Skeletal muscle satellite cell (primary cell): ENCODE results near the gene CNPY4.

Experiments used
- H3K27me3 ChIP-seq: 2 replicates; pipeline ENCODE4 v1.7.0; 2013; ENCODE audit warnings: low read length; ENCODE audit not compliant: control insufficient read depth, insufficient read depth
- H3K36me3 ChIP-seq: 2 replicates; pipeline ENCODE4 v1.7.0; 2013; ENCODE audit warnings: mild to moderate bottlenecking, control low read depth, low read length; ENCODE audit not compliant: insufficient read depth
- H3K4me1 ChIP-seq: 2 replicates; pipeline ENCODE4 v1.7.0; 2013; ENCODE audit warnings: low read length; ENCODE audit not compliant: control insufficient read depth, insufficient read depth
- H3K4me2 ChIP-seq: 2 replicates; pipeline ENCODE4 v1.7.0; 2013; ENCODE audit warnings: mild to moderate bottlenecking, low read length
- H3K4me3 ChIP-seq: 2 replicates; pipeline ENCODE4 v1.7.0; 2013; ENCODE audit warnings: low read length
- H3K9ac ChIP-seq: 2 replicates; pipeline ENCODE4 v1.7.0; 2013; ENCODE audit warnings: mild to moderate bottlenecking, low read depth, low read length, moderate library complexity
- H3K9me3 ChIP-seq: replicated peaks from 2 replicates; pipeline ENCODE4 v1.7.0; 2013; ENCODE audit warnings: mild to moderate bottlenecking, control low read depth, low read length

CNPY4 gene

DNA sequence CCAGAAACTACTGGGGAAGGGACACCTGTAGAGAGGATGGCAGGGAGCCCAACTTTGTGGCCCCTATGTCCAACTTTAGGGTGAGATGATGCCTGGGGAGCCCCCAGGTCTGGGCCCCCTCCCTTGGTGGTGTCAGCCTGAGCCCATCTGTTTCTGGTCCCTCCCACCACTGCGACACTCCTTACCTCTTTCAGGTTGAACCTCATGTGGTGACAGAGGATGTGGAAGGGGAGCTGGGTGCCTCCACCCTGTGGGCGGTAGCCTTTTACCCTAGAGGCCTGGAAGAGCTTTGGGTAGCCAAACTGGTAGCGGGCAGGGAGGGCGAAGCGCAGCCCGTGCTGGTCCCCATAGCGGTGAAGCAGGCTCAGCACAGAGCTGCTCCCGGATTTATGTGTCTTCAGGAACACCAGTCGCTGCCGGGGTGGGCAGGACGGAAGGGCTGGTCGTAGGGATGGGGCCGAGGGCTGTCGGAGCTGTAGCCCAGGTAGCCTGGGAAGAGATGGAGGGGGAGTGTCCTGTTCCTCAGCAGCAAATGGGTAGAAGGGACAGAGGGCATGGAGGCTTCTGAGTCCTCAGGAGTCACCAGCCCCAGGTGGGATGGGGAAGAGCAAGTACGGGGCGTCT, 47.0 kb downstream of the CNPY4 start:
- Histone ChIP-seq H3K4me3 (no peak overlapping the region), H3K4me2 (no peak overlapping the region), H3K27me3 (no peaks in the 10 kb centered on the region), H3K9ac (no peak overlapping the region), H3K36me3 (no peaks in the 10 kb centered on the region), H3K4me1 (peaks cover 18% of the 10 kb centered on the region), H3K9me3 (no peaks in the 10 kb centered on the region)

DNA sequence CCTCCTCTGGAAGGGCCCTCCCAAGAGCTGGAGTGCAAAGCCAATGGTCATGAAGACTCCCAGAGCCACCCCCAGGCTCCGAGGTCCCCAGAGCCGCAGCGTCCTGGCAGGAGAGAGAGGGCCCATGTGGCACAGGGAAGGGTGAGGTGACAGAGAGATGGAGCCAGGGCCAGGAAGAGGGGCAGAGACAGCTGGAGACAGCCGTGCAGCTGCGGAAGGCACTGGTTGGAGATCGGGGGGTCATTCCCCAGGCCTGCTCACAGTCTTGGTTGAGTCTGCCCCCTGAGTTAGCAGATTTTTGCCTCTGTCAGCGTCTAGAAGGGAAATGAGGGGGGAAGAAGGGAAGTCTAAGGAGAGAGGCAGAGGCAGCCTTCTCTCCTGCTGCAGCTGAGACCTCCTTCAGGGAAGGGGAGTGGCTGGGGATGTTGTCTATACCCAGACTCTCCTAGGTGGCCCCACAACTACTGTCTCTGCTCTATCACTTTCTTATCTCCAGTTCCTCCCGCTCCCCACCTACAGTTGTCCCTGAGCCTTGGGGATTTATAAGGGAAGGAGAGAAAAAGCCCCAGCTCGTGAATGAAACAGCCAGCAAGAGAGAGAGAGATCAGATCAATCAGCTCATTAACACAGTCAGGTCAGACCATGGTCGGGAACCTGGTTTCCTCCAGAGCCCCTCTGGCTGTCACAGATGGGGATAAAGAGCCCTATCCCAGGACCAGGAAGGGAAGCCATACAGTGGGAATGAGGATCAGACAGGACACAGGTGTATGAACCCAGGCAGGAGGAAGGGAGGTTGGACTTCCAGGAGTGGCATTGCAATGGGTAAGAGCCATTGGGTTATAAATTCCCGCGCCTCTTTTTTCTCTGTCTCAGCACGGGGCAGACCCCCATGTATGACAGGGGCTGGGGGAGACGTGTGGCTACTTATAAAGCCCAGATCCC, 47.8 kb downstream of the CNPY4 start:
- peak overlapping the region; percentile 78 for H3K4me2 ChIP-seq
- H3K36me3 ChIP-seq: no peaks in the 10 kb centered on the region
- peak overlapping the region; percentile 70 for H3K9ac ChIP-seq
- H3K27me3 ChIP-seq: no peaks in the 10 kb centered on the region
- peak overlapping the region; percentile 65 for H3K4me3 ChIP-seq
- peaks cover 18% of the 10 kb centered on the region for H3K4me1 ChIP-seq
- H3K9me3 ChIP-seq: no peaks in the 10 kb centered on the region

DNA sequence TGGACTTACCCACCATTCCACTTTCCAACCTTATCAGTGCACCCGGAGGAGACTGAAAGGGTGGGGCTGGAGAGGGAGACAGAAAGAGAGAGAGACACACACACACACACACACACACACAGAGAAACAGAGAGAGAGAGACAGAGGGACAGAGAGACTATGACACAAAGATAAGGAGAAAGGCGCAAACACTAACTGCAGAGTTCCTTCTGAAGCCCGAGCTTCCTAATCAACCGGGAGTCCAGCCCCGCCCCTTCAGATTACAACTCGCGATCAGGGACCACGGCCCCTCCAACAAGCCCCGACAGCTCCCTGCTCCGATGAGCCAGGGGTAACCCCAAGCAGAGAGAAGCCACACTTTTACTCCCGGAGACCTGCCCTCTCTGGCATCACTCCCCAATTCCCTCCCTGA, 48.5 kb downstream of the CNPY4 start:
- H3K4me1 ChIP-seq: peaks cover 18% of the 10 kb centered on the region
- no peaks in the 10 kb centered on the region for H3K27me3 ChIP-seq
- H3K4me2 ChIP-seq: peak overlapping the region; percentile 78
- no peaks in the 10 kb centered on the region for H3K9me3 ChIP-seq
- H3K36me3 ChIP-seq: no peaks in the 10 kb centered on the region
- H3K9ac ChIP-seq: peak overlapping the region; percentile 70
- H3K4me3 ChIP-seq: peak overlapping the region; percentile 65

DNA sequence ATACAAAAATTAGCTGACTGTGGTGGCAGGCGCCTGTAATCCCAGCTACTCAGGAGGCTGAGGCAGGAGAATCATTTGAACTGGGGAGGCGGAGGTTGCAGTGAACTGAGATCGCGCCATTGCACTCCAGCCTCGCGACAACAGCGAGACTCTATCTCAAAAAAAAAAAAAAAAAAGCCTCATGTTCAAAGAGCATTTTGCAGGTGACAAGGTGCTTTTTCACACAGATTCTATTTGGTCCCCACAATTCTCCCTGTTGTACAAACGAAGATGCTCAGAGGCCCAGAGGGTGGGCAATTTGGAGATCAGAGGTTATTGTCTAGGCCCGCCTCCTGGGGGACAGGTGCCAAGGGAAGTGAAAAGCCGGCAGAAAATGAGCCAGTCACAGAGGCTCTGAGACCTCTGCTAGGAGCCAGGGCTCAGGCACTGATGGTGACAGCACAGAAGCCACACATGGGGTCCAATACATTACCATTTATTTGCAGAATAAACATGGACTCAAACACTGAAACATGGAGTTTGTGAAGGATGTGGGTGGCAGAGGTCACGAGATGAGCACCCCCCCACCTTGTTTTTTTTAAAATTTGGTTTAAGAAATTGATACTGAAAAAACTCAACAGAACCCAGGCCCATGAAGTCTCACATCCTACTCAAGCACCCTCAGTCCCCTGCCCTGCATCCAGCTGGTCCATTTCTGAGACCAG, 49.9 kb downstream of the CNPY4 start:
- no peaks in the 10 kb centered on the region for H3K9me3 ChIP-seq
- no peak overlapping the region for H3K4me3 ChIP-seq
- H3K27me3 ChIP-seq: no peaks in the 10 kb centered on the region
- H3K4me1 ChIP-seq: peaks cover 18% of the 10 kb centered on the region
- peaks cover 3% of the 10 kb centered on the region for H3K36me3 ChIP-seq
- H3K9ac ChIP-seq: no peak overlapping the region
- no peak overlapping the region for H3K4me2 ChIP-seq

DNA sequence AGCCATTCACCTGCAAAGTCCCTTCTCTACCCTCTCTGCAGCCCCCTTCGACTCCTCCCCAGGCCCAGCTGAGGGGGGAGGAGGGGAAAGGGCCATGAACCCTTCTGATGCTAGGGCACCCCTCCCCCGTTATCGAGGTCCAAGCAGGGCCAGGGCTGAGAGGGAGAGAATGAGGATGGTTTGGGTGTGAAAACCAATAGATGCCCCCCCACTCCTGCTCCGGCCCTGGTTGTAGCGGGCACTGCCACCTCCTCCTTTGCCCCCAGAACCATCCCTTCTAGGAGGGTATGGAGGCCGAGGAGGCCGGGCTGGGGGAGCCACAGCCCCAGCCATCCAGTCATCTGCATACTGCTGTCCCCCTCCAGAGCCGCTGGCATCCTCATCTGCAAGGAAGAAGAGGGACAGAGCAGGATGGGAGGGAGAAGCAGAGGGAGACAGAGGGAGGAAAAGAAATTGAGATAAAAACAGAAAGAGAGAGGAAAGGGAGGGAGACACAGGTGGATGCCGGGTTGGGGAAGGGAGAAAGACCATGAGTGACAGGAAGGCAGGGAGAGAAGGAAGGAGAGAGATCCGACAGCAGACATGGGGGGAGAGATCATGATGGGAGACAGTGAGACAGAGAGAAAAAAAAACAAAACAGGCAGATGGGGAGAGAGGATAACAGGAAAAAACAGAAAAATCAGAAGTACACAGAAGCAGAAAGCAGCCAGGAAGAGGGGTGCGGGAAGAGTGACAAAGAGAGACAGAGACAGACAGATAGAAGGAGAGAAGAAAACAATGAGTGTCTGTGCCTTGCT, 50.9 kb downstream of the CNPY4 start:
- H3K27me3 ChIP-seq: no peaks in the 10 kb centered on the region

DNA sequence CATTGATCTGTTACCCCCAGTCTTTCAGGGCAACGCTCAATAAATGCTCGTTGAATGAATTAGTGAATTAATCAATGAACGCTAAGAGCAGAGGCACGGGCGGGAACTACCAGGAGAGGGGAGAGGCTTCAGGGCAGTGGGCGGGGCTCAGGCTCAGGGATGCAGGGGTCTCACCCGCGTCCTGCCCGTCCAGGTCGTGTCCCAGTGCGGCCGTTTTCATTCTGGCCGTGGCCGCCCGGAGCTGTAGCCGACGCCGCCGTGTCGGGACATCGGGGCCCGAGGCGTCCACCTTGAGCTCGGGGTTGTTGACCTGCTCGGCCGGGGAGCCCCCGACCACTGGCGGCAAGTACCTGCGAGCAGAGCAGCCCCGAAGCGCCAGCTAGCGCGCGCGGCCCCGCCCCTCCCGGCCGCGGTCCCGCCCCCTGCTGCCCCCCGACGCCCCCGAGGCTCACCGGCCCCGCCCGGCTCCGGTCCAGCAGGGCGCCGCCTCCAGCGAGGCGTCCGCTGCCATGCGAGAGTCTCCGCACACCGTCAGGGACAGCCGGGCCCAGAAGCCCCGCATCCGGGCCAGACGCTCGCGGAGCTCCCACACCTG, 51.8 kb downstream of the CNPY4 start:
- Histone ChIP-seq H3K9ac (no peak overlapping the region), H3K27me3 (no peaks in the 10 kb centered on the region), H3K4me1 (peaks cover 18% of the 10 kb centered on the region), H3K36me3 (peaks cover 3% of the 10 kb centered on the region), H3K4me3 (no peak overlapping the region), H3K4me2 (no peak overlapping the region), H3K9me3 (no peaks in the 10 kb centered on the region)

More for the DNA sequence above, 50.9 kb downstream of the CNPY4 start:
- Histone ChIP-seq H3K4me3 (no peak overlapping the region), H3K4me2 (no peak overlapping the region), H3K9me3 (no peaks in the 10 kb centered on the region), H3K4me1 (peaks cover 18% of the 10 kb centered on the region), H3K9ac (no peak overlapping the region), H3K36me3 (peaks cover 3% of the 10 kb centered on the region)

DNA sequence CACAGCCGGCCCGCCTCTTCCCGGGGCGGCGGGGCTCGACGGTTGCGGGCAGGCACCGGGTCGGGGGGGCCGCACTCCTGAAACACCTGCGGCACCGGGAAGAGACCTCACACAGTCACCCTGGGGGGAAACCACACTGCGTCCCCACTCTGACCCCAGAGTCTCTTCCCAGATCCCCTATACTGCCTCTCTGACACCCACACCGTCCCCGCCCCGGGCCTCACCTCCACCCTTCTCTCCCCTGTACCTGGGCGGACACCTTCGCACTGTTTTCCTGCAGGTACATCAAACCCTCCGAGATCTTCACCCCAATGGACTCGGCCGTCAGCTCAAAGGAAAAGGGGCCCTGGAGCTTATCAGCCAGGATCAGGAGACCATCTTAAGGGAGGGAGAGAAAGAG, 52.4 kb downstream of the CNPY4 start:
- H3K9me3 ChIP-seq: no peaks in the 10 kb centered on the region
- peaks cover 23% of the 10 kb centered on the region for H3K4me1 ChIP-seq
- H3K36me3 ChIP-seq: peaks cover 3% of the 10 kb centered on the region
- no peak overlapping the region for H3K4me2 ChIP-seq
- H3K9ac ChIP-seq: no peak overlapping the region
- H3K4me3 ChIP-seq: no peak overlapping the region
- H3K27me3 ChIP-seq: no peaks in the 10 kb centered on the region

DNA sequence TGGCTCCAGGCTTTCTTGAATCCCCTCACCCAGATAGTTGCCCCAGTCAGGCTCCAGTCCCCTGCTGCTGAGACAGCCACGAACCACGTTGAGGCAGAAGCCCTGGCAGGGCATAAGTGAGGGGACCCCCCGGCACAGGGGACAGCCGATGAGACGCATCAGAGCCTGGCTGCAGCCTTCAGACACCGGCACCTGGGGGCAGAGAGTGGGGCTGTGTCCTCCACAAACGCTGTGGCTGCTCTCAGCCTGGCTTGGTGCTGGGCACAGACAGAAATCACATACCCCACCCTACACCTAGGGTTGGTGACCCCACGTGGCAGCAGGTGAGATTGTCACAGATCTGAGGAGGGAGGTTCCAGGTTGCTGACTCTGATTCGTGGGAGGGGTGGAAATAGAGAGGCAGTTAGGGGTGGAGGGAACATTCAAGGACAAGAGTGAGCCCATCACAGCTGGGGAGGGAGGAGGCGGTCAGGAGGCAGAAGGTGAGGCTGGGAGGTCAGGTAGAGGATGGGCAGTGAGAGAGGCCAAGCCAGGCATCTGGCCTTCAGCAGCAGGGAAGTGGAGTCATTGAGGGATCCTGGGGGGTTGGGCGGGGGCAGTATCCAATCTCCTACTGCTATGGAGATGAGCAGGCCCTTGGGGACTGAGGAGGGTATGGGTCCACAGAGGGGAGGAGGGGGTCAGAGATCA, 54.5 kb downstream of the CNPY4 start:
- no peak overlapping the region for H3K4me3 ChIP-seq

DNA sequence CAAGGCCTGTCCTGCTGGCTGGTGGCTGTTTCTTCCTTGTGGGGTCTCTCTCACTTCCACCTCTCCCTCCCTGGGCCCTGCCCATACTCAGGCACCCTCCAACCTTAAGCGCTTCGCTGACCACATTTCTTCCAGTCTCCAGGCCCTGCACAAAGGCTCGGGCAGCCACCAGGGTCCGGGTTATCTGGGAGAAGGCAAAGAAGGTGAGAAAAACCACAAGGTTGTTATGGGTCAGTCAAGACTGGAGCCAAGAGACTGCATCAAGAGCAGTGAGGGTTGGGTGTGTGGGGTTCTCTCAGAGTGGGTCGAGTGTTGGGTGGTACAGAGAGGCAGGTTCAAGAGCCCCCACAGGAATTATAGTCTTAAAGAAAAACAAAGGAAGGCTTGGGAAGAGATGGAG, 55.1 kb downstream of the CNPY4 start:
- H3K9ac ChIP-seq: no peak overlapping the region
- no peaks in the 10 kb centered on the region for H3K27me3 ChIP-seq
- no peak overlapping the region for H3K4me3 ChIP-seq
- peaks cover 6% of the 10 kb centered on the region for H3K4me1 ChIP-seq
- H3K36me3 ChIP-seq: peaks cover 3% of the 10 kb centered on the region
- H3K4me2 ChIP-seq: no peak overlapping the region
- H3K9me3 ChIP-seq: no peaks in the 10 kb centered on the region

More for the DNA sequence above, 54.5 kb downstream of the CNPY4 start:
- H3K4me2 ChIP-seq: no peak overlapping the region
- H3K27me3 ChIP-seq: no peaks in the 10 kb centered on the region
- peaks cover 9% of the 10 kb centered on the region for H3K4me1 ChIP-seq
- H3K9ac ChIP-seq: no peak overlapping the region
- H3K36me3 ChIP-seq: peaks cover 3% of the 10 kb centered on the region
- no peaks in the 10 kb centered on the region for H3K9me3 ChIP-seq
